Esophagus squamous epithelium (tissue), 5 donors: Measurements from ENCODE around the gene CNRIP1. TPM values are rescaled to one million over a fixed set of nuclear protein-coding genes. Genes with fewer than 3 reads are reported as not detected.

Experiments
- DNase-seq: peaks from one replicate; lab custom pipeline; 2025; lab: John Stamatoyannopoulos, UW
- H3K27ac ChIP-seq, 4 donors: fragments of 200-600 bp; sonication (generic); one replicate each; pipeline ENCODE4 v1.5.1; 2016 to 2019; ENCODE audit warnings: mild to moderate bottlenecking in 1 of 4
- H3K27me3 ChIP-seq, 4 donors: fragments of 200-600 bp; sonication (generic); 1 replicate in 3 of 4; 2 replicates in 1 of 4; pipeline versions ENCODE4 v1.5.1 to v1.6.0; 2017 to 2021; ENCODE audit warnings: antibody characterized with exemption in 1 of 4
- H3K36me3 ChIP-seq, 3 donors: fragments of 200-600 bp; sonication (generic); one replicate each; pipeline ENCODE4 v1.5.1; 2016 to 2019
- H3K4me1 ChIP-seq, 3 donors: fragments of 200-600 bp; sonication (generic); one replicate each; pipeline ENCODE4 v1.5.1; 2017 to 2019
- H3K4me3 ChIP-seq, 4 donors: fragments of 200-600 bp; sonication (generic); 1 replicate in 3 of 4; 2 replicates in 1 of 4; pipeline ENCODE4 v1.5.1; 2016 to 2019; ENCODE audit warnings: mild to moderate bottlenecking in 2 of 4, moderate library complexity in 1 of 4
- H3K9me3 ChIP-seq, 3 donors: fragments of 200-600 bp; sonication (generic); one replicate each; pipeline ENCODE4 v1.5.1; 2016 to 2019
- CTCF ChIP-seq, 6 experiments: fragments of 450-650 bp in 4 of 6; fragments of 200-600 bp in 2 of 6; sonication (generic) in 2 of 6; IDR thresholded peaks; one replicate each; pipeline ENCODE4 v1.5.1; 2016 to 2019; ENCODE audit warnings: antibody characterized with exemption in 6 of 6, mild to moderate bottlenecking in 4 of 6, moderate library complexity in 4 of 6
- POLR2A ChIP-seq, 4 donors: fragments of 450-650 bp; IDR thresholded peaks; one replicate each; pipeline ENCODE4 v1.6.1; 2017; ENCODE audit warnings: antibody characterized with exemption in 4 of 4, mild to moderate bottlenecking in 4 of 4, moderate library complexity in 3 of 4
- WGBS, 2 donors: methylation state at CpG; one replicate each; pipeline ENCODE4 v1.1.5; 2018; 5-methylcytosine and 5-hydroxymethylcytosine counted together
- intact Hi-C: fragments of 100-400 bp; cut with DNase I; formaldehyde crosslinking; loops from one replicate; pipeline ENCODE4 v1.15.0; 2022
- total RNA-seq, 4 donors: library from RNA; depleted of rRNA; stranded (reverse); fragments of >200 nt; gene quantifications; one replicate each; pipeline ENCODE4 v1.1.0, GENCODE V29; 2016
- donor health status: DM: yes; HTN: yes; CAD: no.

CNRIP1 gene
- total RNA-seq, 4 donors from 2014 or later, result 0.61 to 21.4 (median 5.0) TPM

- WGBS, 2 donors, result 5% methylated on average over 13 to 15 of the region's 15 CpGs
- intact Hi-C loops, result no loop called here
- no peak for TF ChIP-seq CTCF (IDR thresholded peaks at IDR 0.05)
- no peak for TF ChIP-seq POLR2A (IDR thresholded peaks at IDR 0.05)
These were observed 69.0 kb downstream of the CNRIP1 start for GRCh38 chr2:68250652-68251186.

GRCh38 chr2:68250196-68250595, 69.6 kb downstream of the CNRIP1 start:
- intact Hi-C loops, result no loop called here
- Histone ChIP-seq H3K27me3 (no peaks in the 10 kb centered on the region), H3K4me3 (peak overlapping the region; percentile 81 to 95 (median 90)), H3K4me1 (peaks cover 11 to 72% (median 46%) of the 10 kb centered on the region in 3 donors), H3K27ac (peak overlapping the region; percentile 98 to 100 (median 100)), H3K9me3 (no peaks in the 10 kb centered on the region), H3K36me3 (no peaks in the 10 kb centered on the region)
- no peak for DNase-seq
- WGBS, 2 donors, result 4 to 11% methylated on average over 5 of the region's 5 CpGs
- TF ChIP-seq POLR2A (IDR thresholded peaks at IDR 0.05) (no peak), CTCF (IDR thresholded peaks at IDR 0.05) (no peak)

More at GRCh38 chr2:68250652-68251186, 69.0 kb downstream of the CNRIP1 start:
- H3K27ac ChIP-seq, result peak overlapping the region; percentile 98 to 100 (median 100)
- no peaks in the 10 kb centered on the region for H3K27me3 ChIP-seq
- peak overlapping the region; percentile 81 to 95 (median 90) for H3K4me3 ChIP-seq
- H3K36me3 ChIP-seq, result no peaks in the 10 kb centered on the region
- no peak for DNase-seq
- H3K4me1 ChIP-seq, result peaks cover 11 to 69% (median 46%) of the 10 kb centered on the region in 3 donors
- H3K9me3 ChIP-seq, result no peaks in the 10 kb centered on the region

- intact Hi-C loops, result loop anchor here (10.0 kb wide), 1 partner anchor 64 kb away; no protein-coding TSS in a partner anchor
- H3K27ac ChIP-seq, result peak overlapping the region in 1 of 4 donors; percentile 98
- DNase-seq, result no peak
These were observed 70.9 kb downstream of the CNRIP1 start for GRCh38 chr2:68248806-68249205.

GRCh38 chr2:68248361-68248760, 71.4 kb downstream of the CNRIP1 start:
- Histone ChIP-seq H3K9me3 (no peaks in the 10 kb centered on the region), H3K27ac (no peak overlapping the region), H3K36me3 (no peaks in the 10 kb centered on the region), H3K27me3 (no peaks in the 10 kb centered on the region), H3K4me3 (no peak overlapping the region), H3K4me1 (peaks cover 11 to 73% (median 38%) of the 10 kb centered on the region in 3 donors)
- intact Hi-C loops, result loop anchor here (10.0 kb wide), 1 partner anchor 64 kb away; no protein-coding TSS in a partner anchor
- 54 to 62% methylated on average over 3 of the region's 3 CpGs for WGBS, 2 donors
- no peak for DNase-seq
- TF ChIP-seq POLR2A (IDR thresholded peaks at IDR 0.05) (no peak), CTCF (IDR thresholded peaks at IDR 0.05) (no peak)

More at GRCh38 chr2:68248806-68249205, 70.9 kb downstream of the CNRIP1 start:
- TF ChIP-seq POLR2A (IDR thresholded peaks at IDR 0.05) (no peak), CTCF (IDR thresholded peaks at IDR 0.05) (no peak)
- Histone ChIP-seq H3K4me1 (peaks cover 11 to 77% (median 41%) of the 10 kb centered on the region in 3 donors), H3K9me3 (no peaks in the 10 kb centered on the region), H3K4me3 (no peak overlapping the region), H3K27me3 (no peaks in the 10 kb centered on the region), H3K36me3 (no peaks in the 10 kb centered on the region)
- 32 to 63% methylated on average over 2 of the region's 2 CpGs for WGBS, 2 donors

- H3K27ac ChIP-seq, result no peak overlapping the region
- TF ChIP-seq CTCF (IDR thresholded peaks at IDR 0.05) (no peak), POLR2A (IDR thresholded peaks at IDR 0.05) (no peak)
- intact Hi-C loops, result loop anchor here (10.0 kb wide), 1 partner anchor 62 kb away; no protein-coding TSS in a partner anchor
- H3K27me3 ChIP-seq, result no peaks in the 10 kb centered on the region
- peaks cover 11 to 90% (median 40%) of the 10 kb centered on the region in 3 donors for H3K4me1 ChIP-seq
- H3K4me3 ChIP-seq, result no peak overlapping the region
- H3K36me3 ChIP-seq, result no peaks in the 10 kb centered on the region
- WGBS, 2 donors, result 73 to 83% methylated on average over 1 of the region's 1 CpG
- no peaks in the 10 kb centered on the region for H3K9me3 ChIP-seq
- DNase-seq, result no peak
These were observed 73.4 kb downstream of the CNRIP1 start for GRCh38 chr2:68246396-68246795.
